ENCODE measurements around the gene SEC16A.
"Not testable (repeated sequence)": the region's sequence is repeated elsewhere in the genome, so short reads cannot be mapped to it uniquely, and the experiment has no call there.

The SEC16A gene

DNA sequence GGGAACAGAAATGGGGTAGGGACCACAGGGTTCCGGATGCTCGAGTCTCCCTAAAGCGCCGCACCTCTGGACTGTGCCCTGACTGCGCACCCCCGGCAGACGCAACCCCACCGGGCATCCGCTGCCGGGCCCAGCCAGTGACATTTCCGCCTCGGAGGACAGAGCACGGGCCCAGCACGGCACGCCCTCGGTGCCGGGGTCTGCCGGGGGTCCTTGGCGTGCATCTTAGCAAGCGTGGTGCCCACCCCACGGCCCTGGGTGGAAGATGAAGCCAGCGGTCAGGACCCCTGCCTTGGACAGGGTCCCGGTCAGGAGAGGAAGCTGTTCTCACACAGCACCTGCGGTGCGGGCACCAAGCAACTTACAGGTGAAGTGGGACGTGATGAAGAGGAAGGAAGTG, 50.2 kb downstream of the SEC16A start:
- intact Hi-C loops (cut with DNase I), result no loop called here
- peak in 2 of 10 donors; percentile 65 to 83 for DNase-seq

DNA sequence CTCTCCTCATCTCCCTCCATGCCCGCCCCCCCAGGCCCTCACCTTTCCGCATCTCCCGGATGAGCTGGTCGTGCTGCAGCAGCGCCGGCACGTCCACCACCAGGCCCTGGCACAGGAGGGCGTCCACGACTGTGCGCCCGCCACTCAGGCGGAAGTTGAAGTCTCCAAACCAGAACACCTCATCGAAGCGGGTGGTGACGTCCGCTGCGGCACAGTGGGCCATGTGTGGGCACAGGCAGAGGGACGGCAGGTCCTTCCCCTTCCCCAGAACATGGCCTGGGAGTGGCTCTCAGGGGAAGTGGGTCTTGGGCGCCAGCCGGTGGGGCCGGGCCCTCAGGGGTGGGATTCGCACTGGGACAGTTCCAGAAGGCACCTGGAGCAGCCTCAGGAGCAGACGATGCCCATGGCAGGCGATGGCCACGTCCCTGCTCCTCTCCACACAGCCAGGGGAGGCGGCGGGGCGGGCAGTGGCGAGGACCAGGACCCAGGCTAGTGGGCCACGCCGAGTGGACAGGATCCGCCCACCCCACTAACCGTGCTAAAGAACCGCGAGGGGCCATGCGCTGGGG, 51.0 kb downstream of the SEC16A start:
- peak in 2 of 10 donors; percentile 49 to 79 for DNase-seq
- intact Hi-C loops (cut with DNase I), result no loop called here

DNA sequence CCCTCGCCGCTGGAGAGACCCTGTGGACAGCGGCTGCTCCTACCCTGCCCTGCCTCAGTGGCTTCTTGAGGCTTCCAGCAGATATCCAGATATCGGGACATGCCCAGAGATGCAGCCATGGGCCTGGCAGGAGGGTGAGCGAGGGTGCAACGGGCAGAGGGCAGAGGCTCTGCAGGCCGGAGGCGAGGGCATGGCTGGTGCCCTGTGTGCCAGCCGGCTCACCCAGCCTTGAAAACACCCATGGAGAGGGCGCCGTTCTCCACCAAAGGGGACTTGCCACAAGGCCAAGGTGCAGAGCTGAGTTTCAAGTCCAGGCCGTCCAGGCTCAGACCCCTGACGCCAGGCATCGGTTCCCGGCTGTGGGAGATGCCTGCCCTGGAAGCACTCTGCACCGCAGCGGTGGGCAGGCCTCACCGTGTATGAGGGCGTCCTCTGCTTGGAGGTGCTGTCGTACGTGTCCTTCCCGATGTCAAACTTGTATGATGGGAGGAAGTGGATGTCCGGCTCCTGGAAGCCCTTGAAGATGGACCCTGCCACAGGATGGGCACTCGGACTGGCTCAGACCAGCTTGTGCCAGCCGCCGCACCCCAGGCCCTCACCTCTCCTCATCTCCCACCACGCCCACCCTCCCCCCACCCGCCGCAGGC, 52.1 kb downstream of the SEC16A start:
- DNase-seq, result peak in 2 of 10 donors; percentile 41 to 86
- intact Hi-C loops (cut with DNase I), result no loop called here

DNA sequence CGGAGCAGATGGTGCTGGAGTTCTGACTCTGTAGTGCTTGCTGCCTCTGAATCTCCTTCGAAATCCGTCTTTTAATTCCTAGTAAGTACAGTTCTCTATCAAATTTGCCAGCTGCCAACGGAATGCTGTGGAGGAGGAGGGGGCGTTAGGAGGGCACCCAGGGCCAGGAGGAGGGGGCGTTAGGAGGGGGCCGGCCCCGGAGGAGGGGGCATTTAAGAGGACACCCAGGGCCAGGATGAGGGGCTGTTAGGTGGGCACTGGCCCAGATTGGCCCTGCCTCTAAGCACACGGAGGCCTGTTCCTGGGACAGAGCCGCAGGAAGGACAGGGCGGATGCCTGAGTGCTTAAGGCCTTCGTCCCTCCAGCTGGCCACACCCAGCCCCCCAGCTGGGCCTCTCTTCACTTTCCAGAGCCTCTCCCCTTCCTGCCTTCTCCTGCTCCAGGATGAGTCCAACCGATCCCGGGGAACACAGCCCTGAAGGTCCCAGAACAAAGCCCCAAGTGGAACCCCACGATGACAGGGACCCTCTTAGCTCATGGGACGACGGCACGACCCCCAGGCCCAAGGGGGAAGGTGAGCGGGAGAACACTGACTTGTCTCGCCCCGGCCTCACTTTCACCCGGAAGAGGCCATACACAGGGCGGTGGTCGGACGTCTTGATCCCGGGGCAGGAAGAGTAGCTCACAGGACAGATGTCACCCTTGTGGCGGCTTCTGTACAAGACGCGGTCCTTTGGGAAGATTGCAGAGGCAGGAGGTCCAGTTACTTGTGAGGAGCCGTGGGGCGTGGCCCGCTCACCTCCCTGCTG, 53.0 kb downstream of the SEC16A start:
- intact Hi-C loops (cut with DNase I), result no loop called here
- peak in 2 of 10 donors; percentile 63 to 70 for DNase-seq

DNA sequence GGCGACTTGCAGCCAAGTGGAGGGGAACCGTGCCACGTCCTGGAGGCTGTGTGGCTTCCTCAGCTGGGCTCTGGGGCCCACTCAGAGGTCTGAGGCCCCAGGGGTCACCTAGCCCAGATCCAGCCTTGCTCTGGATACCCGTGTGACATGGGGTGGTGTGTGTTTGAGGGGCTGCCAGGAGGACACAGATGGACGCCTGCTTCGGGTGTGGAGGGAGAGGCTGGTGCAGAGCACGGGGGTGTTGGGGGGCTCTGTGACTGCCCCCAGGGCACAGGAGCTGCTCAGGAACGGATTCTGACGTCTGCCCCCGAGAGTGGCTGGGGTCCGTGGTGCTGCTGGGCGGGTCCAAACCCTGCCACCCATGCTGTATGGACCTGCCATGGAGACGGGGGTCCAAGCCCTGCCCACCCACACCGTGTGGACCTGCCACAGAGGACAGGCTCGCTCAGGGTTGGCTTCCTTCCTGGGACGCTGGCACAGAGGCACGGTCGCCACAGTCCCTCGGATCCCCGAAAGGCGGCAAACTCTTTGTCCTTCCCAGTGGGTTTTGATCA, 53.7 kb downstream of the SEC16A start:
- no peak for DNase-seq
- intact Hi-C loops (cut with DNase I), result no loop called here

DNA sequence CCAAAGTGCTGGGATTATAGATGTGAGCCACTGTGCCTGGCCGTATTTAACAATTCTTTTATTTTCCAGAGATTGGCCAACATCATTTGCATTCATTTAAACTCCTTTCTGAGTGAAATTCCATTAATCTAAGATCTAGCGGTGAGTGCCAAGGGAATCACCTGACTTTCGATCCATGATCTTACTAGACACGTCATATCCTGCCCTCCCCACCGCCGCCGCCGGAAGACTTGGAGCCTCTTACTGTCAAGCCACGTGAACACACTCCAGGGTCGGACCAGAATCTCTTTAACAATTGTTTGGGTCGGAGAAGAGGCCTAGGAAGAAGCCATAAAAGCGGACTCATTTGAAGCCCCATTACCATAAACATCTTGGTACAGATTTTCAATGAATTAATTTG, 56.1 kb downstream of the SEC16A start:
- intact Hi-C loops (cut with DNase I), result no loop called here
- peak in 1 of 10 donors; percentile 62 for DNase-seq

DNA sequence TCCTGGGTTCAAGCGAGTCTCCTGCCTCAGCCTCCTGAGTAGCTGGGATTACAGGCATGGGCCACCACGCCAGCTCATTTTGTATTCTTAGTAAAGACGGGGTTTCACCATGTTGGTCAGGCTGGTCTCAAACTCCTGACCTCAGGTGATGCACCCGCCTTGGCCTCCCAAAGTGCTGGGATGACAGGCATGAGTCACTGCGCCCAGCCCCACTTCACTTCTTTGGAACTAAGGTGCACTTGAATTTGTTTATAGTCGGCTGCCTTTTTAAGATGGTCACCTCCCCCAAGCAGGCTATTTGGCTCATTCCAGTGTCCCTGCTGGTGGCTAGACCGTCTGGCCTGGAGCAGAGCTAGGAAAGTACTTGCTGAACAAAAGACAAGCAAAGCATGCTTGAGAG, 57.5 kb downstream of the SEC16A start:
- intact Hi-C loops (cut with DNase I); DNase-seq: not testable (repeated sequence)

DNA sequence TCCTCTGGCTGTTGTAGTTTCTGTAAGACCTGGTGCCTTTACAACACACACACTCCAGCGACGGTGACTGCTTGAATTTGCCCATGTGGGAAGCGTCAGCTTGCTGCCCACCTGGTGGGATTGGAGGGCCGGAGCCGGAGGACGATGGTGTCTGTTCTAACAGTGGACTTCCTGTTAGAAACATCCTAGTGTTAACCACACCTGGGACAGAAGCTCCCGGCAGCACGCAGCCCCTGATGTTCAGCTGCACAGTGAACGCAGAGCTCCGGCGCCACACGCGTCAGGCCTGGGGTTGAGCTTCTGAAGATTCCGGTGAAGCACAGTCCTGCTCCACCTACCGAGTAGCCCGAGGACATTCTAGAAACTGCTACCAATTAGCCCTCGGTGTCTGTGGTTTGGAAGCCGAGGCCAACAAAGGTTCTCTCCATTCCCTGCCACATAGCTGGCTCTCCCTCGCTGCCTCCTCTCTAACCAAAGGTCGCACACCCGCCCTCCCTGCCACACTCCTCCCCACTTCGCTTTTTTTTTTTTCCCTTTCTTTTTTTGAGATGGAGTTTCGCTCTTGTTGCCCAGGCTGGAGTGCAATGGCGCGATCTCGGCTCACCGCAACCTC, 58.0 kb downstream of the SEC16A start:
- intact Hi-C loops (cut with DNase I), result no loop called here
- DNase-seq, result peak in 1 of 10 donors; percentile 78

DNA sequence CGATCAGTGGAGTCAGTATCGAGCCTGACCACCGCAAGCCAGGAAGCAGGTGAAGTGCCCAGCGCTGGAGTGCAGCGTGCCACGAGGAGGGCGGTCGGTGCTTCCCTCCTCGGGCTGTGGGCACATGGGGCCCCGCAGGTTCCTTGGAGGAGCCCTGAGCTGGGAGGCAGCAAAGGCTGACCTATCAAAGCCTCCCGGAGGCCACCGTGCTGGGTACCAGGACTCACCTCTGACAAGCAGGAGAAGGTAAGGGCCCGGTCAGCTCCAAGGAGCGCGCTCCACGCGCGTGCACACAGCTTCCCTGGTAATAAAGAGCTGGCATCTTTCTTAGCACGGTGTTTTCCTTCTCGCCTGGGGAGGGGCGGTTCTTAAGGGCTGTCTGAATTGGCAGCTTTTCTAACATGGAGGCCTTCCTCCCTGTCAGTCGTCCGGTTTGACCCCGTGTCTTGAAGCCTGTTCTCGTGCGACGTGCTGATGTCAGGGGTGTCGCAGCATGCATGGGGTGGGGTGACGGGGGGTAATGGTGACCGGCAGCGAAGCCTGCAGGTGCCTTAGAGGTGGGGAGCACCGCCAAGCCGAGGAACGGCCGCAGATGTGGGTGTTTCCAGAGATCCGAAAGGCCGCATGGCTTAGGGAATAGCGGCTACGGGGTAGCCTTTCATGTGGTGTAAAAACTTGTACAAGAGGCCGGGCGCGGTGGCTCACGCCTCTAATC, 59.3 kb downstream of the SEC16A start:
- intact Hi-C loops (cut with DNase I), result no loop called here
- no peak for DNase-seq

DNA sequence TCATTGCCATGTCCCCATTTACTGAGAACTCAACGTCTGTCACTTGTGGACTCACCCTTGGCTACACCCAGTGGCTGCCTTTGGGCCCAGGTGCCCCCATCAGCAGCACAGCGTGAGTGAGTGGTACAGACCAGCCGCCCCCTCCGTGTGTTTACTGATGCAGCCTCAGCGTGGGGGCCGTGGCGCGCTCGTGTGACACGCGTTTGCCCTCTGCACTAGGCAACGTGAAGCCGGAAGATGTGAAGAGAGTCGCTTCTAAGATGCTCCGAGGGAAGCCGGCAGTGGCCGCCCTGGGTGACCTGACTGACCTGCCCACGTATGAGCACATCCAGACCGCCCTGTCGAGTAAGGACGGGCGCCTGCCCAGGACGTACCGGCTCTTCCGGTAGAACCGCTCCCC, 60.0 kb downstream of the SEC16A start:
- intact Hi-C loops (cut with DNase I), result no loop called here
- peak in 1 of 10 donors; percentile 79 for DNase-seq

DNA sequence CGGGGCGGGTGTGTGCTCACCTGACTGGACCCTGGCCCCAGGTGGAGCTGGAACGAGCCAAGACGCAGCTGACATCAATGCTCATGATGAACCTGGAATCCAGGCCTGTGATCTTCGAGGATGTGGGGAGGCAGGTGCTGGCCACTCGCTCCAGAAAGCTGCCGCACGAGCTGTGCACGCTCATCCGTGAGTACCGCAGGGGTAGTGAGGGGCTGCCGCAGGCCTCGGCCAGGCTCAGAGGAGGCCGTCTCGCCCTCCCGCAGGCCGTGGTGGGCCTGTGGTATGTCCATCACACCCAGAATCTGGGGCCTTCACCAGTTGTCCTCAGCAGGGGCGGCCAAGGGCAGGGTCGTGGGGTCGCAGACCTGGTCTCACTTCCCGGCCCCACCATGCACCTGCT, 61.0 kb downstream of the SEC16A start:
- DNase-seq, result no peak
- intact Hi-C loops (cut with DNase I), result no loop called here

DNA sequence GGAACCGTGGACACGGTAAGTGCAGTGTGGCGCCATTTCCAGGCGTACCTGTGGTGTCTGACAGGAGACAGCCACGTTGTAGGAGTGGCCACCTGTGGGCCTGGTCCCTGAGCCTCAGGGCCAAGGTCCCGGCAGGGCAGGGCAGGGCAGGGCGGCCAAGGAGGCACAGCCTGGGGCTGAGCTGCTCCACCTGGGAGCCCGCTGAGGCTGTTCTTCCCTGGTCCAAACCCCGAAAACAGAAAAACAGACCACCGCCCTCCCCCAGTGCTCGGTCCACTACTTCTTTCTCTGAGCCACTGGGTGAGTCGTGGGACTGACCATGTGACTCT, 63.8 kb downstream of the SEC16A start:
- no peak for DNase-seq
- intact Hi-C loops (cut with DNase I), result no loop called here

DNA sequence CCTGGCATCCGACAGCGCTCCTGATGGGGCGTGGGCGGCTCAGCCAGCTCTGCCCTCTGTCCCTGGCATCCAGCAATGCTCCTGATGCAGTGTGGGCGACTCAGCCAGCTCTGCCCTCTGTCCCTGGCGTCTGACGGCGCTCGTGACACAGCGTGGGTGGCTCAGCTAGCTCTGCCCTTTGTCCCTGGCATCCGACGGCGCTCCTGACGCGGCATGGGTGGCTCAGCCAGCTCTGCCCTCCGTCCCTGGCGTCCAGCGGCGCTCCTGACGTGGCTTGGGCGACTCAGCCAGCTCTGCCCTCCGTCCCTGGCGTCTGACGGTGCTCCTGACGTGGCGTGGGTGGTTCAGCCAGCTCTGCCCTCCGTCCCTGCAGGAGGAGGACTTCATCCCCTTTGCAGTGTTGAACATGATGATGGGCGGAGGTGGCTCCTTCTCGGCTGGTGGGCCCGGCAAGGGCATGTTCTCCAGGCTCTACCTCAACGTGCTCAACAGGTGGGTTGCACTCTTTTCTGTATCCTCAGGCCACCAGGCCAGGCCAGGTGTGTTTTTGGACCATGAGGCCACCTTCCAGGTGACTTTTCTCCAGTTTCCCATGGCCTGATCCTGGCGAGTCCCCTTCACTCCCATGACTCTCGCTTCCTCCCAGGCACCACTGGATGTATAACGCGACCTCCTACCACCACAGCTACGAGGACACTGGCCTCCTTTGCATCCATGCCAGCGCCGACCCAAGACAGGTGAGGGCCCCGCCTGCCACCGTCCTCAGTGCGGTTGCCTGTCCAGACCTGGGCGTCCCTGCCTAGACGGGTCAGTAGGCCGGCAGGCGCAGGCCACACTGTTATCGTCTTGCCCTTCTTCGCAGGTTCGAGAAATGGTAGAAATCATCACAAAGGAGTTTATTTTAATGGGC, 64.4 kb downstream of the SEC16A start:
- intact Hi-C loops (cut with DNase I), result no loop called here
- DNase-seq, result no peak

DNA sequence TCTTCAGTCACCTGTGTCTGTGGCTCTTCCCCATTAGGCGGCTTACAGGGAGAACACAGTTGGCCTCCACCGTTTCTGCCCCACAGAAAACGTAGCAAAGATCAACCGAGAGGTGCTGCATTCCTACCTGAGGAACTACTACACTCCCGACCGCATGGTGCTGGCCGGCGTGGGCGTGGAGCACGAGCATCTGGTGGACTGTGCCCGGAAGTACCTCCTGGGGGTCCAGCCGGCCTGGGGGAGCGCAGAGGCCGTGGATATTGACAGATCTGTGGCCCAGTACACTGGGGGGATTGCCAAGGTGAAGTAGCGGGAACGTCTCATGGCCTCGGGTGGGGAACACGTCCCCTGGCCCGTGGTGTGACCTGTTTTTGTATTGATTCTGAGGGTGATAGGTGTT, 65.9 kb downstream of the SEC16A start:
- intact Hi-C loops (cut with DNase I), result no loop called here

DNA sequence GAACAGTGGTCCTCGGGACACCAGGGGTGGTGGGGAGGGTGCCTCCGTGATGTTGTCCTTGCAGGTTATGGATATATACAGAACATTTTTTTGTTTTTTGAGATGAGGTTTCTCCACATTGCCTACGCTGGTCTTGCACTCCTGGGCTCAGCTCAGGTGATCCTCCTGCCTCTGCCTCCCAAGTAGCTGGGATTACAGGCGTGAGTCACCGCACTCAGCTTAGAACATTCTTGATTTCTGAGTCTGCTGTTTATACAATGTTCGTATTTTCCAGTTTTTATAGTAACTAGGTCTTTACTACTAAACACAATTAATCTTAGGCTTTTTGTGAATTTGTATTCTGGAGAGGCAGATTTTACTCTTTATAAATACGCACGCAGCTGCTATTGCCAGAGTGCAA, 66.4 kb downstream of the SEC16A start:
- intact Hi-C loops (cut with DNase I), result no loop called here
- DNase-seq, result no peak

More for the DNA sequence above, 65.9 kb downstream of the SEC16A start:
- no peak for DNase-seq

DNA sequence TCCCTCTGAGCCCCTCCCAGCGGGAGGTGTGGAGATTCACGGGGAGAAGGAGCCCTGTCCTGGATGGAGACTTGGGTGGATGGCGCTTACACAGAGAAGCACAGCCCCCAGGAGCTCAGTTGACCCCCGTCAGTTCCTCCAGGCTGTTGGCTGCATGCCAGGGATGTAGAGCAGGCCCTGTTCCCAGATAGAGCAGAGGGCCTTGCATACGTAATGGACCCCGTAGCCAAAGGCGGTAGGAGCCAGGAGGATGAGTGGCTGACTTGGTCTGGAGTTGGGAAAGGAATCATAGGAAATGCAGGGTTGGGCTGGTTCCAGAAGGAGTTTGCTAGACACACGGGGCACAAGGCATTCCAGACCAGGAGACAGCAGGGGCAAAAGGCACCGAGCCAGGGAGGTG, 69.9 kb downstream of the SEC16A start:
- intact Hi-C loops (cut with DNase I), result loop anchor here (5.0 kb wide), 1 partner anchor 69 kb away; the partner anchor contains the start of gene SEC16A
- DNase-seq, result peak in 1 of 10 donors; percentile 78

DNA sequence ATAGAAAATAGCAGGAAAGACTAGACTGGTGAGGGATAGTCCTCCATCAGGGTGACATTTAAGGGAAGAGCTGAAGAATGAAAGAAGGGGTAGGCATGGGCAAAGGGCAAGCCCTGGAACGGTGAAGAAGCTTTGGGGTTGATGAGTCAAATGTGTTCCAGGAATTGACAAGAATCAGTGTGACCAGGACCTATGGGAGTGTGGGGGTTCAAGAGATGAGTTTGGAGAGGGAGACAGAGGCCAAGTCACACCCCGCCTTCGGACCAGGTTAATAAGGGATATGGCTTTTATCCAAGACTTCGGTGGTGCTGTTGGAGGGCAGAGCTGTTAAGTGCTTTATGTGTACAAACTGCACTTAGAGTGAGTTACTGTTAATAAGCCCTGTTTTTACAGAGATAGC, 71.5 kb downstream of the SEC16A start:
- no peak for DNase-seq
- intact Hi-C loops (cut with DNase I), result loop anchor here (5.0 kb wide), 1 partner anchor 71 kb away; the partner anchor contains the start of gene SEC16A

DNA sequence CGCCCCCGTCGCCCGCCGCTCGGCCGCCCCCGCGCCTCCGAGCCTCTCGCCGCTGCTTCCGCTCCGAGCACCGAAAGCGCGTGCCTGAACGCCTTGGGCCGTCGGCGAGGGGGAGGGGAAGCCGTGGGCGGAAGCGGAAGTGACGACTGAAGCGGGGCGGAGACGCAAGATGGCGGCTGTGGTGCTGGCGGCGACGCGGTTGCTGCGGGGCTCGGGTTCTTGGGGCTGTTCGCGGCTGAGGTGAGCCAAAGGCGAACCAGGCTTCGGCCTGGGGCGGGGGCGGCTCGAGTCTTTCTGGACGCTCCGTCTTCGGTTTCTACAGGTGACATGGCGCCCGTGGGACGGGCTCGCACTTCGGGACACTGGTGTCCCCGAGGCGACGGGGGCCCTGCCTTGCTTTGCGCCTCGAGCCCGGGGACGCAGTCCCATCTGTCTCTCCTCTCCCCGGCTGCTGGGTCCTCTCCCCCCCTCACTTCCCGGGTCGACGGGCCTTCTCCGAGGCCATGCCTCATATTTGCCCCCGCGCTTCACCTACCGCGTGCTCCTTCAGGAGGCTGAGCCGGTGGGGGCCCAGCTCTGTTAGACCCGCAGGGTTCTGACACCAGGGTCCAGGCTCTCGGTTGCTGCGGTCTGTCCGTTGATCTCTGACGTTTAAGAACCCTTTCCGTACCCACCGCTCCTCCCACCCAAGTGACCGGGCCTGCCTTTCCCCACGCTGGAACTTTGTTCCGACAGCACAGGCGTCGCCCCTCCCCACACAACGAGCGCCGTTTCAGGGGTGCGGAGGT, 72.1 kb downstream of the SEC16A start, which contains the start of the genes ENTR1 and PMPCA:
TSS of gene ENTR1 (minus strand) at position 115 of the 788 bp plus-strand sequence. CDS start 217 bp downstream, outside the sequence.
TSS of gene PMPCA (plus strand) at position 159 of the 788 bp plus-strand sequence. CDS start at position 170, 11 bp downstream.
- peak; percentile 85 to 99 (median 94) for DNase-seq
- intact Hi-C loops (cut with DNase I), result loop anchor here (1.0 to 5.0 kb wide), 2 partner anchors 10 to 72 kb away; partner anchors contain the start of genes SEC16A and SNAPC4

Data from posterior cingulate gyrus (tissue), 11 donors.